ENCODE measurements around the gene CABP2. TPM values are rescaled to one million over a fixed set of nuclear protein-coding genes. Genes with fewer than 3 reads are reported as not detected.
"Not testable (repeated sequence)": the region's sequence is repeated elsewhere in the genome, so short reads cannot be mapped to it uniquely, and the experiment has no call there.

CABP2 gene
- total RNA-seq, 1 experiment from 2014 or later = not detected

DNA sequence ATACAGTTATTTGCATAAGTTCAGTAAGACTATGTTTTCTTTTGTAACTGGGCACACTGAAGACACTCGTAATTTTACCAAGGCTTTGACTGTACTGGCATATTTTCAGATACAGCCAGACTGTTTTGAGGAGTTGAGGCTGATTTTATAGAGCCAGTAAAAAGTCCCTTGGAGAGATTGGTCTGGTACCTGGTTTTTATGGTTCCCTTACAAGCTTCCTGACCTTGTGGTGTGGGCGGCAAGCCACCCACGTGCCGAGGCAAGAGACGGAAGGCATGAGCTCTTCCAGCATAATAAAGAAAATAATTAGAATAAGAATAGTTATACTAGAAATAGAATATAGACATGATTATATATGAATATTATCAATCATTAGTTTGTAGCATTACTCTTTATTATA lies 49.1 kb upstream of the CABP2 start:
- Histone ChIP-seq H3K79me2 (ENCODE audit: low read length) (no peaks in the 10 kb centered on the region), H4K20me1 (ENCODE audit: low read length) (no peaks in the 10 kb centered on the region), H3K9me3 (ENCODE audit: low read length) (no peaks in the 10 kb centered on the region), H3K9ac (ENCODE audit: low read length) (no peak overlapping the region), H3K27me3 (ENCODE audit: low read length) (no peaks in the 10 kb centered on the region), H3F3A (ENCODE audit: low read length, unreplicated experiment) (no peaks in the 10 kb centered on the region), H3K4me1 (ENCODE audit: insufficient read depth, low read length) (peaks cover 10% of the 10 kb centered on the region), H3K36me3 (ENCODE audit: low read depth, low read length) (no peaks in the 10 kb centered on the region), H3K9me2 (replicated peaks; ENCODE audit: low read length) (no peaks in the 10 kb centered on the region), H3K4me2 (ENCODE audit: low read length) (no peak overlapping the region), H2AFZ (ENCODE audit: low read length) (no peak overlapping the region), H3K27ac (ENCODE audit: low read length) (no peak overlapping the region), H3K4me3 (ENCODE audit: low read length) (no peak overlapping the region)
- CTCF ChIA-PET = interaction anchor here (0.6 to 1.0 kb wide), 4 partner anchors 10 to 414 kb away, joined by 3 to 4 read pairs (median 4); no protein-coding TSS in a partner anchor
- ATAC-seq (no peak), DNase-seq (no peak)
- BruUV-seq (replicated peaks) = no TSS peak
- no peak for TF ChIP-seq EZH2phosphoT487 (IDR thresholded peaks at IDR 0.05; ENCODE audit: borderline replicate concordance, low read length)
- no peak for TF ChIP-seq EZH2 (IDR thresholded peaks at IDR 0.05; ENCODE audit: low read length, unreplicated experiment)
- TF ChIP-seq, protein P1, sequence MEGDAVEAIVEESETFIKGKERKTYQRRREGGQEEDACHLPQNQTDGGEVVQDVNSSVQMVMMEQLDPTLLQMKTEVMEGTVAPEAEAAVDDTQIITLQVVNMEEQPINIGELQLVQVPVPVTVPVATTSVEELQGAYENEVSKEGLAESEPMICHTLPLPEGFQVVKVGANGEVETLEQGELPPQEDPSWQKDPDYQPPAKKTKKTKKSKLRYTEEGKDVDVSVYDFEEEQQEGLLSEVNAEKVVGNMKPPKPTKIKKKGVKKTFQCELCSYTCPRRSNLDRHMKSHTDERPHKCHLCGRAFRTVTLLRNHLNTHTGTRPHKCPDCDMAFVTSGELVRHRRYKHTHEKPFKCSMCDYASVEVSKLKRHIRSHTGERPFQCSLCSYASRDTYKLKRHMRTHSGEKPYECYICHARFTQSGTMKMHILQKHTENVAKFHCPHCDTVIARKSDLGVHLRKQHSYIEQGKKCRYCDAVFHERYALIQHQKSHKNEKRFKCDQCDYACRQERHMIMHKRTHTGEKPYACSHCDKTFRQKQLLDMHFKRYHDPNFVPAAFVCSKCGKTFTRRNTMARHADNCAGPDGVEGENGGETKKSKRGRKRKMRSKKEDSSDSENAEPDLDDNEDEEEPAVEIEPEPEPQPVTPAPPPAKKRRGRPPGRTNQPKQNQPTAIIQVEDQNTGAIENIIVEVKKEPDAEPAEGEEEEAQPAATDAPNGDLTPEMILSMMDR (conservative IDR thresholded peaks at IDR 0.05; ENCODE audit: low read depth, low read length) = no peak
- POLR2A ChIA-PET (ENCODE audit: unreplicated experiment) = no interaction called here
- intact Hi-C loops (cut with micrococcal nuclease) = loop anchor here (1.0 to 5.0 kb wide), 2 partner anchors 34 to 85 kb away; partner anchors contain the start of gene NDUFV1

DNA sequence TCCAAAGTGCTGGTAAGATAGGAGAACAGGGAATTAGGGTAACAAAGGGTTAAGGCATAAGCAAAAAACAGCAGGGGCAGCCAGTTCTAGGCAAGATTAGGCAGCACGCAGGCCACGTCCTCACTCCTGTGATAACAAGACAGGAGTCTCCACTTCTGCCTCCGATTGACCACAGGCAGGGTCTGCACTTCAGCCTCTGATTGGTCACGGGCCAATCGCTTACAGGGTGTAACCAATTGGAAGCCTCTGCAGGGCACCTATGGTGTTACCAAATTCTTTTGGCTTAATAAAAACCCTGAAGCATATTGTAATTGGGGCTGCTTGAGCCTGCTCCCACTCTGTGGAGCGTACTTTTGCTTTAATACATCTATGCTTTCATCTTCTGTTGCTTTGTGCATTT lies 48.2 kb upstream of the CABP2 start:
- Histone ChIP-seq H3K4me3 (ENCODE audit: low read length) (no peak overlapping the region), H3K9me2 (replicated peaks; ENCODE audit: low read length) (no peaks in the 10 kb centered on the region), H3K9me3 (ENCODE audit: low read length) (no peaks in the 10 kb centered on the region), H3K4me1 (ENCODE audit: insufficient read depth, low read length) (peaks cover 10% of the 10 kb centered on the region), H2AFZ (ENCODE audit: low read length) (no peak overlapping the region), H3K9ac (ENCODE audit: low read length) (no peak overlapping the region), H3K79me2 (ENCODE audit: low read length) (no peaks in the 10 kb centered on the region), H3F3A (ENCODE audit: low read length, unreplicated experiment) (no peaks in the 10 kb centered on the region), H3K36me3 (ENCODE audit: low read depth, low read length) (no peaks in the 10 kb centered on the region), H3K27me3 (ENCODE audit: low read length) (no peaks in the 10 kb centered on the region), H3K4me2 (ENCODE audit: low read length) (no peak overlapping the region), H3K27ac (ENCODE audit: low read length) (no peak overlapping the region), H4K20me1 (ENCODE audit: low read length) (no peaks in the 10 kb centered on the region)
- BruUV-seq (replicated peaks) = no TSS peak
- no peak for ATAC-seq
- no peak for DNase-seq
- POLR2A ChIA-PET (ENCODE audit: unreplicated experiment) = no interaction called here
- intact Hi-C loops (cut with micrococcal nuclease) = loop anchor here (5.0 kb wide), 1 partner anchor 86 kb away; no protein-coding TSS in a partner anchor
- CTCF ChIA-PET = no interaction called here
- TF ChIP-seq EZH2 (IDR thresholded peaks at IDR 0.05; ENCODE audit: low read length, unreplicated experiment) = no peak
- TF ChIP-seq, protein P1 (conservative IDR thresholded peaks at IDR 0.05; ENCODE audit: low read depth, low read length) = no peak
- no peak for TF ChIP-seq EZH2phosphoT487 (IDR thresholded peaks at IDR 0.05; ENCODE audit: borderline replicate concordance, low read length)

DNA sequence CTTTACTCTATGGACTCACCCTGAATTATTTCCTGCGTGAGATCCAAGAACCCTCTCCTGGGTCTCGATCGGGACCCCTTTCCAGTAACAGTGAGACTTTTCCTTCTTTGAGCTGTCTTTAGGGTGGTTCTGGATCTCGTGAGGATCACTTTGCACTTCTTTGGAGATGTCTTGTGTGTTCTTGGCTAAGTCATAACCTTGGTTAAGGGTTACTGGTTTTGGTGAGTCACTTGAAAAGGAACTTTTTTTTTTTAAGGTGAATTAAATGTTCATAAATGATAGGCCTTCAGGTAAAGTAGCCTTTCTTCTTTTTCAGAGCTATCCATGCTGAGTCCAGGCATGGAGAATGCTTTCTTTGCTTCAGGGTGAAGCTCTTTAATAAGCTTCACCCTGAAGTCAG lies 41.0 kb upstream of the CABP2 start:
- H3K27me3 ChIP-seq (ENCODE audit: low read length) = no peaks in the 10 kb centered on the region
- peak; percentile 60 for ATAC-seq
- H3K36me3 ChIP-seq (ENCODE audit: low read depth, low read length) = no peaks in the 10 kb centered on the region
- H3K27ac ChIP-seq (ENCODE audit: low read length) = peak overlapping the region; percentile 79
- intact Hi-C loops (cut with micrococcal nuclease) = no loop called here
- TF ChIP-seq EZH2phosphoT487 (IDR thresholded peaks at IDR 0.05; ENCODE audit: borderline replicate concordance, low read length) (no peak), EZH2 (IDR thresholded peaks at IDR 0.05; ENCODE audit: low read length, unreplicated experiment) (no peak)
- TF ChIP-seq, protein P1 (conservative IDR thresholded peaks at IDR 0.05; ENCODE audit: low read depth, low read length) = no peak
- H3K79me2 ChIP-seq (ENCODE audit: low read length) = no peaks in the 10 kb centered on the region
- peaks cover 28% of the 10 kb centered on the region for H3K4me1 ChIP-seq (ENCODE audit: insufficient read depth, low read length)
- POLR2A ChIA-PET (ENCODE audit: unreplicated experiment) = no interaction called here
- H3K9me3 ChIP-seq (ENCODE audit: low read length) = no peaks in the 10 kb centered on the region
- no peaks in the 10 kb centered on the region for H3F3A ChIP-seq (ENCODE audit: low read length, unreplicated experiment)
- H3K4me2 ChIP-seq (ENCODE audit: low read length) = peak overlapping the region; percentile 83
- no peak overlapping the region for H3K9ac ChIP-seq (ENCODE audit: low read length)
- DNase-seq = peak; percentile 63
- H2AFZ ChIP-seq (ENCODE audit: low read length) = no peak overlapping the region
- peak overlapping the region; percentile 30; the same call in 1 of the 2 replicates for H3K4me3 ChIP-seq (ENCODE audit: low read length)
- BruUV-seq (replicated peaks) = no TSS peak
- no peaks in the 10 kb centered on the region for H4K20me1 ChIP-seq (ENCODE audit: low read length)
- CTCF ChIA-PET = no interaction called here
- no peaks in the 10 kb centered on the region for H3K9me2 ChIP-seq (replicated peaks; ENCODE audit: low read length)

DNA sequence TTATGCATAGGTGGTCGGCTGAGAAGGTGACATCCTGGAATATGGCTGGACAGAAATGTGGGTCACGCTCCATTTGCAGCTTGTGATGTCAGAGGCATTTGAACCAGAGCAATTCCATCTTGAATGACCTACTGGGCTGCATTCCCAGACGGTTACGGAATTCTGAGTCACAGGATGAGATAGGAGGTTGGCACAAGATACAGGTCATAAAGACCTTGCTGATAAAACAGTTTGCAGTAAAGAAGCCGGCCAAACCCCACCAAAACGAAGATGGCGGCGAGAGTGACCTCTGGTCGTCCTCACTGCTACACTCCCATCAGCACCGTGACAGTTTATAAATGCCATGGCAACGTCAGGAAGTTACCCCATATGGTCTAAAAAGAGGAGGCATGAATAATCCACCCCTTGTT lies 40.5 kb upstream of the CABP2 start:
- H4K20me1 ChIP-seq (ENCODE audit: low read length); H3K27me3 ChIP-seq (ENCODE audit: low read length); H3K79me2 ChIP-seq (ENCODE audit: low read length); CTCF ChIA-PET; H3F3A ChIP-seq (ENCODE audit: low read length, unreplicated experiment); BruUV-seq (replicated peaks); H3K9me3 ChIP-seq (ENCODE audit: low read length); POLR2A ChIA-PET (ENCODE audit: unreplicated experiment); H3K9ac ChIP-seq (ENCODE audit: low read length); H3K36me3 ChIP-seq (ENCODE audit: low read depth, low read length); H3K9me2 ChIP-seq (replicated peaks; ENCODE audit: low read length): not testable (repeated sequence)
- intact Hi-C loops (cut with micrococcal nuclease) = loop anchor here (2.0 kb wide), 1 partner anchor 55 kb away; the partner anchor contains the start of gene CDK2AP2
- Histone ChIP-seq H3K4me2 (ENCODE audit: low read length) (peak overlapping the region; percentile 83), H3K4me1 (ENCODE audit: insufficient read depth, low read length) (peaks cover 28% of the 10 kb centered on the region), H3K27ac (ENCODE audit: low read length) (peak overlapping the region; percentile 79), H2AFZ (ENCODE audit: low read length) (peak overlapping the region; percentile 42), H3K4me3 (ENCODE audit: low read length) (peak overlapping the region; percentile 30; the same call in 1 of the 2 replicates)
- peak; percentile 68 for ATAC-seq
- DNase-seq = peak; percentile 92

All from PC-3 (cell line).